Inflammatory macrophage (primary cell): ENCODE results near the gene CRYBG1.
"Not testable (repeated sequence)": the region's sequence is repeated elsewhere in the genome, so short reads cannot be mapped to it uniquely, and the experiment has no call there.

ENCODE experiments used
- DNase-seq, 2 donors: peaks; one replicate each; pipeline ENCODE4 v3.0.0-alpha.2; 2020 to 2022

Gene CRYBG1

DNA sequence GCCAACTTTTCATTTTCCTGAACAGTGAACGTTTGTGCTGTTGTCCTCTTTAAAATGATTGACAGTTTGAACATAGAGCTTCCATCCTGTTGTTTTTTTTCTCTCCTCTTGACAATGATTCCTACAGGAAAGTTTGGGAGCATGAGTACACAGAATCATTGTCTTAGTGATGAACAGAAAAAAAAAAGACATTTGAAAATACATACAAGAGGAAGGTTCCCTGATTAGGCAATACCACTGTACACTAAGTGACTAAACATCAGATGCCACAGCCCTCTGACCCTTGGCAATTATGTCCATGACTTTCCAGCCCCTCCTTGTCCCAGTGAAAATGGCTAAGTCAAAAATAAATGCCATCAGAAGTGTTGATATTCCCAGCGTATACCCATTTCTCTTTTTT is 197.3 kb downstream of the CRYBG1 start:
- peak; percentile 71 to 82 for DNase-seq

DNA sequence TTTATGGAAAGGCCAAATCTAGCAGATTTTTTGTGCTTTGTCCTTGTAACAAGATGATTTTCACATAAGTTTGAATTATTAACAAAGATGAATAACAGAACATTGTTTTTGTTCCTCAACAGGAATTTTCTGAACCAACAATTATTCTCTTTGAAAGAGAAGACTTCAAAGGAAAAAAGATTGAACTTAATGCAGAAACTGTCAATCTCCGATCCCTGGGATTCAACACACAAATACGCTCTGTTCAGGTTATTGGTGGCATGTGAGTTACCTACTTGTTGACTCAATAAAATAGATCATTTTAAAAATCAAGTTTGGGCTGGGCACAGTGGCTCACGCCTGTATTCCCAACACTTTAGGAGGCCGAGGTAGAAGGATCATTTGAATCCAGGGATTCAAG is 197.8 kb downstream of the CRYBG1 start:
- no peak for DNase-seq

DNA sequence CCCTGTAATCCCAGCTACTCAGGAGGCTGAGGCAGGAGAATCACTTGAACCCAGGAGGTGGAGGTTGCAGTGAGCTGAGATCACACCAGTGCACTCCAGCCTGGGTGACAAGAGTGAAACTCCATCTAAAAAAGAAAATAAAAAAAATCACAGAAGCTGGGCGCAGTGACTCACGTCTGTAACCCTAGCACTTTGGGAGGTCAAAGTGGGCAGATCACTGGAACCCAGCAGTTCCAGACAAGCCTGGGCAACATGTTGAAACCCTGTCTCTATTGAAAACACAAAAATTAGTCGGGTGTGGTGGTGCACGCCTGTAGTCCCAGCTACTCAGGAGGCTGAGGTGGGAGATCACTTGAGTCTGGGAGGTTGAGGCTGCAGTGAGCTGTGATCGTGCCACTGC is 199.1 kb downstream of the CRYBG1 start:
- peak in 1 of 2 donors; percentile 44 for DNase-seq

GRCh38 chr6:106560996-106561685 is 200.6 kb downstream of the CRYBG1 start:
- peak; percentile 29 to 45 for DNase-seq

- peak; percentile 64 to 65 for DNase-seq
Measured at GRCh38 chr6:106561686-106562405, 201.3 kb downstream of the CRYBG1 start.

- no peak for DNase-seq
Measured at GRCh38 chr6:106563614-106564013, 203.1 kb downstream of the CRYBG1 start.

DNA sequence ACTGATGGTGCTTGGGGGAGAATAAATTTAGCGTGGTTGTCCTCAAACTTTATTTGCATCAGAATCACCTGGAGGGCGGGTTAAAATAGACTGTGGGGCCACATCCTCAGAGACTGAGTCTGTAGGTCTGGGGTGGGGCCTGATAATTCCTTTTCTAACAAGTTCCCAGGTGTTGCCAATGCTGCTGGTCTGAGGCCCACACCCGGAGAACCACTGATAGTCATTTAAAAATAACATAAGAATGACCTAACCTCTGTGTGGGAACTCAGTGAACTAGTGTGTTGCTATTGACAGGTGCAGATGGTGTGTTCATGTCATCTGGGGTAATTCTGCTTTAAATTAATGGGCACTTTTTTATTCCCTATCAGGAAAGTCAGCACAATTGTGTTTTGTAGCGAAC is 204.0 kb downstream of the CRYBG1 start:
- DNase-seq = no peak

DNA sequence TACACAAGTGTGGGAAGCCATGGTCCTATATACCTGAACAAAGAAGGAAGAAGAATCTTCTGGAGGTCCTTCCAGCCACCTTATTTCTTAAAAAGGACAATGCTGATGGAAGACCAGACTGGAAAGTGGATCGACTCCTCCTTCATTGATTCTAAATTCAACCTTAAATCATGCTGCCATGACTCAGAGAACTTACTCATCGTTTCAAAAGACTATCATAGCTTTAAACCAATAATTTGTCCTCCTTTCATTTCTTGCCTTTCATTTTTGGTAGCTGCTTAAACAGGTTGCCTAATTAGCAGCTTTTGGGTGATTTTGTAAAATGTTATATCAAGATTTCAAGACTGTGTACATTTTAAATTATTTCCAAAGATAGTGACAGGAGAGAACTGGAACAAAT is 208.0 kb downstream of the CRYBG1 start:
- no peak for DNase-seq

DNA sequence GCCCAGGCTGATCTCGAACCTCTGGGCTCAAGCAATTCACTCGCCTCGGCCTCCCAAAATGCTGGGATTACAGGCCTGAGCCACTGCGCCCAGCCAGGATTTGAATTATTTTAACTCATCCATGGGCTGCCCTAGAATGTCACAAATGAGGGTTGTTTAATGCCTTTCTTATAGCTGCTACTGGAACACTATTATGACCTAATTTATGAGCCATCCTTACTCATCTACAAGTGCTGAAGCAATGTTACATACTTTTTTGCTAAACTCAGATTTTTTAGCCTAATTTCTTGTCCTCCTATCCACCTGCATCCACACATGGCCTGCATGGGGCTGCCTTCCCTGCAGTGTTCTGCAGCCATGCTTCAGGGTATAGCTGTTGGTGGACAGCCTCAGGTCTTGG is 208.9 kb downstream of the CRYBG1 start:
- no peak for DNase-seq

GRCh38 chr6:106572436-106572835 is 211.9 kb downstream of the CRYBG1 start:
- peak in 1 of 2 donors; percentile 48 for DNase-seq

GRCh38 chr6:106572875-106573585 is 212.5 kb downstream of the CRYBG1 start:
- peak; percentile 70 to 78 for DNase-seq

GRCh38 chr6:106574741-106575458 is 214.4 kb downstream of the CRYBG1 start:
- peak; percentile 46 to 86 for DNase-seq

DNA sequence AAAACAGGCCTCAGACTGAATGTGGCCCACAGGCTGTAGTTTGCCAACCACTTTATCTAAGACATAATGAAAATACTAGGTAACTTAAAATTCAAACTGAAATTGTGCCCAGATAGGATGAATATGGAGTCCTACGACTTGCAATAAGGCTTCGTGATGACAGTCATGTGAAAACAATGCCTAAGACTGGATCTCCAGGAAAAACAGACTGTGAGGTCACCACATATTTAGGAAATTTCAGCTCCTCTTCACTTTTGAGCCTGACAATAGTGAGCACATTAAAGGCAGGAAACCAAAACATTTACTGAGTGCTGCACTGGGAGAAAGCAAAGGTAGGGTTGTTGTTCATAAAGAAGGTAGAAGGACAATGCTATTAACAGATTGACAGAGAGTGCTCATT is 218.8 kb downstream of the CRYBG1 start:
- no peak for DNase-seq

GRCh38 chr6:106581468-106581867 is 221.0 kb downstream of the CRYBG1 start:
- no peak for DNase-seq

DNA sequence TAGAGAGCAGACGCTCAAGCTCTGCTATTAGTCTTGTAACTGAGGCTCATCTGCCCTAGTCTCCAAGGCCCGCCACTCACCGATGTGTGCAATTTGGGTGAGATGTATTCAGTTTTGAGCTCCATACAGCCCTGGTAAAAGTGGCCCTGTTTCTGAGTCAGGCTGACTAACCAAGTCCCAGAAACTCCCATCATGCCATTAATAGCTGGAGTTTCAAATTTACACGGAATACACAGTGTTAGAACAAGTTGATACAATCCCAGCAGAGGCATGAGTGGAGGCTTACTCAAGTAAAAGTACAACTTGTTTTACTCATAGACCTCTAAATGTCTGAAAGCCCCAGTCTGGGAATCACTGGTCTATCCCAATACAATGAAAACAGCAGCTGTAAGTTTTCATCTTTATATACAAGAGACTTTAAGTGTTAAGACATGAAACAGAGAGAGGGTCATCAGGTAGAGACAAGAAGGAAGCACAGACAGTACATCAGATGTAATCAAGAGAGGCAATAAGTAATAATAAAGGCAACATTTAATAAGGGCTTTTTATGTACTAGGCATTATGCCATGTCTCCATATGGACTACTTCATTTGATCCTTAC is 226.4 kb downstream of the CRYBG1 start:
- DNase-seq = no peak

DNA sequence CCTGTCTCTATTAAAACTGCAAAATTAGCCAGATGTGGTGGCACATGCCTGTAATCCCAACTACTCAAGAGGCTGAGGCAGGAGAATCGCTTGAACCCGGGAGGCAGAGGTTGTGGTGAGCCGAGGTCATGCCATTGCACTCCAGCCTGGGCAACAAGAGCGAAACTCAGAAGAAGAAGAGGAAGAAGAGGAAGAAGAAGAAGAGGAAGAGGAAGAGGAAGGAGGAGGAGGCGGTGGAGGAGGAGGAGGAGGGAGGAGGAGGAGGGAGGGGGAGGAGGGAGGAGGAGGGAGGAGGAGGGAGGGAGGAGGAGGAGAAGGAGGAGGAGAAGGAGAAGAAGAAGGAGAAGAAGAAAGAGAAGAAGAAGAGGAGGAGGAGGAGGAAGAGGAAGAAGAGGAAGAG is 228.4 kb downstream of the CRYBG1 start:
- not testable (repeated sequence) for DNase-seq

- no peak for DNase-seq
Measured at GRCh38 chr6:106591111-106591825, 230.8 kb downstream of the CRYBG1 start.

GRCh38 chr6:106599440-106599839 is 238.9 kb downstream of the CRYBG1 start:
- no peak for DNase-seq

DNA sequence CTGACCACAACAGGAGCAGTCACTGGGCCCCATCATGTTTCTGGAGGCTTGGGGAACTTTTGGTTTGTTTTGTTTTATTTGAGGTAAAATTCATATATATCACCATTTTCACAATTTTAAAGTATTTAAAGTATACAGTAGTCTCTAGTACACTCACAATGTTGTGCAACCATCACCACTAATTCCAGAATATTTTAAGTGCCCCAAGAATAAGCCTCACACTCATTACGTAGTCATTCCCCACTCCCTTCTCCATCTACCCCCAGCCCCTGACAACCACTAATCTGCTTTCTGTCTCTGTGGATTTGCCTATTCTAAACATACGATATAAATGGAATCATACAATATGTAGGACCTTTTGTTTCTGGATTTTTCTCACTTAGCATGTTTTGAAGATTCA is 239.8 kb downstream of the CRYBG1 start:
- DNase-seq = no peak

DNA sequence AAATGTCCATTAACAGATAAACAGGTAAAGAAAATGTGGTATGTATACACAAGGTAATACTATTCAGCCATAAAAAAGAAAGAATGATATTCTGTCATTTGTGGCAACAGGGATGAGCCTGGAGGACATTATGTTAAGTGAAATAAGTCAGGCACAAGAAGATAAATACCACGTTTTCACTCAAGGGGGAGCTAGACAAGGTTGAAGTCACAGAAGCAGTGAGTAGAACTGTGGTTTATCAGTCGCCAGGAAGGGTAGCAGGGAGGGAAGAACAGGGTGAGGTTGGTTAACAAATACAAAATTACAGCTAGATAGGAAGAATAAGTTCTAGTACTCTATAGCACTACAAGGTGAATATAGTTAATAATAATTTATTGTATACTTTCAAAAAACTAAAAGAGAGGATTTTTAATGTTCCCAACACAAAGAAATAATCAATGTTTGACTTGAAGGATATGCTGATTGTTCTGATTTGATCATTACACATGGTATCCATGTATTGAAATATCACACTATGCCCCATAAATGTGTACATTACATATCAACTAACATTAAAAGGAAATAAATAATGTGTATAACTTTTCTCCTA is 247.7 kb downstream of the CRYBG1 start:
- peak; percentile 65 to 69 for DNase-seq

DNA sequence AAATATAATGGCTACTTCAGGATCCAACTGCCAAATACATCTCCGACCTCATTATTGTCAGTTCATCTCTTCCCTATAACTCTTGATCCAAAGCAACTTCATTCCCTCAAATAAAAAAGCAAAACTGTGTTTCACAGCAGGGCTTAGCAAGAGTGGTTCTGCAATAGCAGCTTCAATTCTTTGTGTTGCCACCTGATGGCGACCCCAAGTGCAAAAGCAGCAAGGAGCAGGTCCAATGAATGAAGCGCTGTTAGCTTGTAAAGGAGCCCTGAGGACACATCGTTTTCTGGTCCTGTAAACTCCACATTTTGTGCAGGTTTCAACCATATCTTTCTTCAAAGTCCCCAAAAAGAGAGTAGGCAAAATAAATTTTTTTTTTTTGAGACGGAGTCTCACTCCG is 249.2 kb downstream of the CRYBG1 start:
- peak in 1 of 2 donors; percentile 11 for DNase-seq
